Stimulated activated CD4-positive, alpha-beta T cell treated with anti-CD3 and anti-CD28 coated beads, Interleukin-2, amount 100 ng/mL, for 48 hours (primary cell): ENCODE measurements around the gene ANKRD55.
"Not testable (repeated sequence)": the region's sequence is repeated elsewhere in the genome, so short reads cannot be mapped to it uniquely, and the experiment has no call there.

Experiments
- DNase-seq, 2 donors: peaks; one replicate each; pipeline ENCODE4 v3.0.0-alpha.2; 2020

Gene ANKRD55

DNA sequence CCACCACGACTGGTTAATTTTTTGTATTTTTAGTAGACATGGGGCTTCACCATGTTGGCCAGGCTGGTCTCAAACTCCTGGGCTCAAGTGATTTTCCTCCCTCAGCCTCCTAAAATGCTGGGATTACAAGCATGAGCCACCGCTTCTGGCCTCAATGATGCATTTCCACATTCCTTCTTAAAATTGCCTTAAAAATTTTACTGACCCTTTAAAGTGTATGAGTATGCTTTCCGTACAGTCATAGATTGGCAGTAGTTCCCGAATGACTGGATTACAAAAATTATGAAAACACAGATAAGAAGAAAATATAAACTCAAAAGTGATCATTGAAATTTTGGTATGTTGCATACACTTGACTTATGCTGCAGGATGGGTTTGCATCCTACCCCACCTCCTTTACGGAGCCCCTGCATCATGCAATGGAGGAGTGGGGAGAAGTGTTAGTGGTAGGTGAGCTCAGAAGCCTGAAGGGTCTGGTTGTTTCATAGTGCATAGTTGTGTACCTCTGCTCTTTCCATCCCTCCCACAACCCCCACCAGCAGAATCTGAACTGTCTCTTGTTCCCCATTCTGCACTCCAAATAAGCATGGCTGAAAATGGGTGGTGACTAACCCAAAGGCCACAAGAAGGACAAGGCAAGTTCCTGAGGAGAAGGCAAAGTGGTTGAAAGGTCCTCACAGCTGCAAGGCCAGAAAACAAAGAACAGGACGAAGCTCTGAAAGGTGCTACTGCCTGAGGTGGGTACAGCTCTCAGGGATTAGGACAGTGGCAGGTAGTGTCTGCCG is 26.8 kb downstream of the ANKRD55 start:
- DNase-seq = no peak

DNA sequence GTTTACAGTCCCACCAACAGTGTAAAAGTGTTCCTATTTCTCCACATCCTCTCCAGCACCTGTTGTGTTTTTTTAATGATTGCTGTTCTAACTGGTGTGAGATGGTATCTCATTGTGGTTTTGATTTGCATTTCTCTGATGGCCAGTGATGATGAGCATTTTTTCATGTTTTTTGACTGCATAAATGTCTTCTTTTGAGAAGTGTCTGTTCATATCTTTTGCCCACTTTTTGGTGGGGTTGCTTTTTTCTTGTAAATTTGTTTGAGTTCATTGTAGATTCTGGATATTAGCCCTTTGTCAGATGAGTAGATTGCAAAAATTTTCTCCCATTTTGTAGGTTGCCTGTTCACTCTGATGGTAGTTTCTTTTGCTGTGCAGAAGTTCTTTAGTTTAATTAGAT is 29.2 kb downstream of the ANKRD55 start:
- DNase-seq = not testable (repeated sequence)

DNA sequence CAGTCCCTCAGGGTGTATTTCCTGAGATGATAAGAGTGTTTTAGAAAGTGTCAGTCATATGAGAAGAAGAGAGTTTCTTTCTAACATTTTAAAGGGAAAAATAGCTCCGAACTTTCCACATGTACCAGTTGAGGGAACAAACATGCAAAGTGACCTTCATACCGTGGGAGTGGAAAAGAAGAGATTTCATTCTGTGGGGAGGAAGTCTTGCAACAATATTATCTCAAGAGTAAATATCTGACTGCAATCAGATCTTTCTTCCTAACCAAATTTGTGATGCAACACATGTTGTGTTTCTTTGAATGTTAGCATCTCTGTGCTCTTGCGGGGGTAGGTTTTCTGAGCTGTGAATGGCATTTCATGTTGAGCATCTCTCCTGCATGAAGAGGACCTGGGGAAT is 30.6 kb downstream of the ANKRD55 start:
- DNase-seq = no peak

DNA sequence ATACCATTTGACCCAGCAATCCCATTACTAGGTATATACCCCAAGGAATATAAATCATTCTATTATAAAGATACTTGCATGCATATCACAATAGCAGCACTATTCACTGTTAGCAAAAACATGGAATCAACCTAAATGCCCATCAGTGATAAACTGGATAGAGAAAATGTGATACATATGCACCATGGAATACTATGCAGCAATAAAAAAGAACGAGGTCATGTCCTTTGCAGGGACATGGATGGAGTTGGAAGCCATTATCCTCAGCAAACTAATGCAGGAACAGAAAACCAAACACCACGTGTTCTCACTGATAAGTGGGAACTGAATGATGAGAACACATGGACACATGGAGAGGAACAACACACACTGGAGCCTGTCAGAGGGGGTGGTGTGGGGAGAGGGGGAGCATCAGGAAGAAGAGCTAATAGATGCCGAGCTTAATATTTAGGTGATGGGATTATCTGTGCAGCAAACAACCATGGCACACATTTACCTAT is 31.3 kb downstream of the ANKRD55 start:
- DNase-seq = not testable (repeated sequence)

DNA sequence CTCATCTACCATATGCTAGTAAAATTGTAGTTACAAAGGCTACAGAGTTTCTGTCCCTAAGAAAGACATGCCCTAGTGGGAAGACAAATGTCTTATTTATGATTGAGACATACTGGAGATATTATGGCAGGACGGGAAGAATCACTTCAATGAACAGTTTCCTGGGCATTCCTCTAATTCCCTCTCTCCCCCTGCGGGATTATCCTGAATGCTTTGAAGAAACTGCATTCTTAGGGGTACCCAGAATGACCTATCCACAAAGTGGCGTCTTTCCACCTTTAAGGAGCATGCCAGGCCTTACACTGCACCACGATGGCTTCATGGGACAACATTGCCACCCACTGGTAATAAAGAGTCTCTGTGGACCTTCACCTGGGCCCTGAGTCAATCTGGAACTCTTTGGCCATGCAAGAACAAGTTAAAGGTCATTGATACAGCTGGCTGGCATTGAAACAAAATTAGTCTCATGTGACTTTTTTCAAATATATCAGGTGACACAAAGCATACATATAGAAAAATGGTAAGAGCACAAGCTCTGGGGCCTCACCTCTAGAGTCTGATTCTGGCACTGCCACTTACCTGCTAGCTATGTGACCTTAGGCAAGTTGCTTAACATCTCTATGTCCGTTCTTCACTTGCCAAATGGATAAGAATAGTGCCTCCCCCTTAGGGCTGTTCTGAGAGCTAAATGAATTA is 32.0 kb downstream of the ANKRD55 start:
- DNase-seq = peak; percentile 34 to 39

DNA sequence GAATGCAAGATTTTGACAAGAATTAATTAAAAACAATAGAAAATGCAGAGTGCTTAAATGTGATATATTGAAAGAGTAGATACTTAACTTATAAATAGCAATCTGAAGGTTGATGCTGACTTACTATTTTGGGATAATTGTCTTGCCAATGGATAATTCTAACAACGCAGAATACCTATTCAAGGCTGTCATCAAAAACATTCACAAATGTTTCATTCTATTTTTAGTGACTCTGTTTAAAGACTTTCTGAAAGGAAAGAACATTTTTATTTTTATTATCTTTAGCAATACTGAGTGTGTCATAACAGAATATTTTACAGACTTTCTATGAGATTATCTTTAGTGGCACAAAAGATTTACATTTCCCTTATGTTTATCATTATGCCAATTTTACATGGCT is 38.1 kb downstream of the ANKRD55 start:
- DNase-seq = no peak

DNA sequence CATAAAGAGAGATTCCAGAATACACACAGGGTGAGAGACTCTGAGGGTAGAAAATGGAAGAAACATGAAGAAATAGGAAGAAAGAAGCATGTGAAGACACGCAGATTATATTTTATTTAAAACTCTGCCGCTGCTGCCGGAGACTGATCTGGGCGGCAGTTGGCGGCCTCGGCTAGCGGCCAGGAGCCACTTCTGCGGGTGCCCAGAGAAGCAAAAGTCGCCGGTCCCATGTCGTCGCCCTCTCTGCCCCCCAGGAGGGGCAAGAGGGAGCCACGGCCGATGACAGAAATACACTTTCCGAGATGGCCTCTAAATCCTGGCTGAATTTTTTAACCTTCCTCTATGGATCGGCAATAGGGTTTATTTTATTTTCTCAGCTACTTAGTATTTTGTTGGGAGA is 40.9 kb downstream of the ANKRD55 start:
- no peak for DNase-seq

DNA sequence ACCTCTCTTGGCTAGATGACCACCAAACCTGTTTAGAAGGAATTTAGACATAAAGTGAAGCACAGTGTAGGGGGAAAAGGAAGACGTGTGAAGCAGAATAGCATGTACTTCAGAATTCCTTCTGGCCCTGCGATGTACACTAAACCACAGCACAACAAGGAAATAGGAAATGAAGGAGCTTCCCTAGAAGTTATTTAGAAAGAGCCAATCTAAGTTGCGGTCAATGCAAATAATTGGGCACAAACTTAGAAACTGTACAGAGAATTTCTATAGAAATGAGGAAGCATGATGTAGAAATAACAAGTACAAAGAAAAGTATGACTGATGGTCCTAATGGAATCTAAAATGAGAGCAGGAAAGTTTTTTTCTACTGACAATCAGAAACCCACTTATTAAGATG is 41.5 kb downstream of the ANKRD55 start:
- DNase-seq = no peak

DNA sequence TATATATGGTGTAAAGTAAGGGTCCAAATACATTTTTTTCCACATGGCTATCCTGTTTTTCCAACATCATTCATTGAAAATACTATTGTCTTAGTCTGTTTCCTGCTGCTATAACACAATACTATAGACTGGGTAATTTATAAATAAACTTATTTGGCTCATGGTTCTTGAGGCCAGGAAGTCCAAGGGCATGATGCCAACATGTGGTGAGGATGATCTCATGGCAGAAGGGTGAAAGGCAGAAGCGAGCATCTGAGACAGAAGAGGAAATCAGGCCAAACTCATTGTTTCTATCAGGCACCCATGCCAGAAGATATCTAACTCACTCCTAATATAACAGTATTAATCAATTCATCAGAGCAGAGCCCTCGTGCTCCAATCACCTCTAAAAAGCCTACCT is 42.6 kb downstream of the ANKRD55 start:
- DNase-seq = no peak

DNA sequence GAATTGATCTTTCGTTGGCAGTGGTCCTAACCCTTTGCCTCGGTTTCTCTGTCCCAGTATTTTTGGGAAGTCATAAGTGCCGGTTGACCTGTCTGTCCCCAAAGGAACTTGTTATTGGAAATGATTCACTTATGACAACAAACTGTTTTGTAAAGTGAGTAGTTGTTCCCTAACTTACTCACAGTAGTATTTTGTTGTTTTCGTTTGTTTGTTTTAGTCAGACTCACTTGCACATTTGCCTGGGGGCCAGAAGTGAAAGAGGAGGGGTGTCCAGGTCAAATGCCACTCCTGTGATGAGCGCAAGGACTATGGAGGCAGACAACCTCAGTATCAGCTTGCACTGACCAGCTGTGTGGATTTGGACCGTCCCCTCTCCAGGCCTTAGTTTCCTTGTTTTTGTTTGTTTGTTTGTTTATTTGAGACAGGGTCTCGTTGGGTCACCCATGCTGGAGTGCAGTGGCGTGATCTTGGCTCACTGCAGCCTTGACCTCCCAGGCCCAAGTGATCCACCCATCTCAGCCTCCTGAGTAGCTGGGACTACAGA is 47.3 kb downstream of the ANKRD55 start:
- no peak for DNase-seq

DNA sequence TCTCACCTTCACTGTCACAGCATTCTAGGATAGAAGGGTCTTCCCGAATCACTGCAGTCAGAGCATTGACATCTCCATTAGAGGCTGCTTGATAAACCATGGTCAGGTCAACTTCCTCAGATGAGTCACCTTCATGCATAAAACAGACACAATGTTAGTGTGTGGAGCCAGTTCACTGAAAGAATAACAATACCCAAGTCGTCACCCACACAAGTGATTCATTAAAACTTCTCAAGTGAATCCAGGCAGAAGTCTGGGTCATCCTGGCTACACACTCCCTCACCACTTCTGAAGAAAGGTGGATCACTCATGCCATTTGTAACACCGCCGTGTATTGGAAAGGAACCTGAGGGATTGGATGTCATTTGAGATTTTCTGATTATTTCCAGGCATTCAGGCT is 49.6 kb downstream of the ANKRD55 start:
- DNase-seq = no peak

DNA sequence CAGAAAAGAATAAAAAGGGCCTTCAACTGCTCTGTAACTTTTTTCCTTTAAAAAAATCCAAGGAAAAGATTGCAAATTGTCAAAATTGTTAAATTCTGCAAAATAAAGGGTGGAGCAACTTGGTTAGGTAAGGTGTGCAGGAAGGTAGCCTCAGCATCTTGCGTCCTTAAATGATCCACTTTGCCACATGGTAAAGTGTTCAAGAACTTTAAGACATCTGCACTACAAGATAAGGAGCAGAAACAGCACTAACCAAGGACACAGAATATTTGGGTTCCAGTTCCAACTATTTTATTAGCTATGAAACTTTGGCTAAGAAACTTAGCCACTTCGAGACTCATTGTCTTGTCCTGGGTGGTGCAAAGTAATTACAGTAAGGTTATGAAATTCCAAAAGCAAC is 53.7 kb downstream of the ANKRD55 start:
- no peak for DNase-seq

DNA sequence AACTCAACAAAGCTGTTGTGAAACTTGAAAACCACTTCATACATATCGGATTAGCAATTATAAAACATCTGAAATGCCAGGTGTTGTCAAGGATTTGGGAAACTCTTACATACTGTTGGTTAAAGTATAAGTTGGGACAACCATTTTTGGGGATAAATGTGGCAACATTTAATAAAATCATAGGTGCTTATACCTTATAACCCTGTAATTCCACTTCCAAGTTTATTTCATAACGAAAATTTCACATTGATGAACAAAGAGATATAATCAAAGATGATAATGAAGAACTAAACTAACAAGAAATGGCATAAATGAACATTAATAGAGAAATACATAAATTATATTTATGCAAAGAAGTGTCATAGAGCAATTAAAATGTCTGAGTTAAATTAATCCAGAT is 54.3 kb downstream of the ANKRD55 start:
- DNase-seq = no peak

DNA sequence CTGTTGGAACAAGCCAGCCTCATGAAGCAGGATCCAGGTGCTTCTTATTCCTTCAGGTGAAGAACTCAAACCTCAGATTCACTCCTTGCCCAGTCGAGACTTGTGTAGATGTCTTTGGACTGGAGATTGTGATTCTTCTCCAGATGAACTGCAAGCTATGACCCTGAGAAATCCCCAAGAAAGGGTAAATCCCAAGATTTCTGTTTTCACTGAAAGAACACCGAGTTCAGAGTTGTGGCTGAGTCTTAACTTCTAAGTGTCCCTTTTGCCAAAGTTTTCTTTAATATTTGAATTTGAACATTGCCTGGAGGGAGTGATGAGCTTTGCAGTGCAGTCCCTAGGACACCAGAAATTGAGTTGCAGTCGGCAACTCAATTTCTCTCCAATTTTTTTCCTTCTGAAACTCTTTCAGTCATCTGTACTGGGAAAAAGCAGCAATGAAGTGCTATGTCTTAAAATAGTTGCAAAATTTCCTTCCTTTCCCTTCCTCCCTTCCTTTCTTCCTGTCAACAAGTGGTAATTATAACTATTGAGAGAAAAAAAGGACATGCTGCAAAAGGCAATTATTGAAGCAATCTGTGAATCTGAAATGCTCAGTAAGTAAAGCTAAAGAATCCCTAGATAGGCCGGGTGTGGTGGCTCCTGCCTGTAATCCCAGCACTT is 56.1 kb downstream of the ANKRD55 start:
- no peak for DNase-seq

DNA sequence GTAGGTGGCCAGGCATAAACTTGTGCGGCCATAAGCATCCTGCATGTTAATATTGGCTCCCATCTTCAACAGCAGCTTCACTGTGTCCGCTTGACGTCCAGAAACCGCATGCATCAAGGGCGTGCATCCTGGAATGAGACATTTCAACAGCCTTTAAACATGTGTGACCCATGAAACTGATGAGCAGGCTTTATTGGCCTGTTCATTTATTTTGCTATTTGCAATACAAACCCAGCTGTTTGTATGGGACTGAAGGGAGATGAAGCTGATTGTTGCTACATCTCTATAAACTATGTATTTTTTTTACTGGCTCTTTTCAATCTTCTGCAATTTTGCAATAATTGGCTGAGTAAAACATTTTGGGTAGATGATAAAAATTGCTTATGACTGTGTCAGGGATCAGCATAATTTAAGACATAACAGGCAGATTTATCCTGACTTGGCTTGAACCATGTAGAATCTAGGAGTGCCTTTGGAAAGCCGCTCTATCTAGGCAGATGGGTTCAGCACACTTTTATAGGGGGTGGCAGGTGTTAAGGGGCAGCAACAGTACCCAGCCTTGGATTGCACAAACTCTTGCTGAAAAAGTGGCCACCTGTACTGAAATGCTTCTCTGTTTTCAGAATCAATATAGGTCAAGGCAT is 56.9 kb downstream of the ANKRD55 start:
- no peak for DNase-seq

DNA sequence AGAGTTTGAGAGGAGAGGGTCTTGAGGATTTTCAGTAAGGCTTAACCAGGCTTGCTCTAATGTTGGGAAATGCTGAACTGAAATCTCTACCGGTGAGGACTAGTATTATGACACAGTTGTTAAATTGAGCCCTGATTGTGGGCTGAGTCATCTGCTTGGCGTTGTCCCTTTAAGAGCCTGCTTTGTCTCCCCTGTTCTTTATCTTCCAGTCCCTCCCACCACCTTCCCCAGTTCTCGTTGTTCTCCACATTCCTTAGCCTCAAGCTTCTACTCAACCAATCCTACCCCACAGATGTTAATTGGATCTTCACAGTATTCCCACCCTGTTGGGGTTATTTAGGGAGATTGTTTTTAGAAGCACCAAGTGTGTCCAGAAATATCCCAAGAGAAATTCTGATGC is 57.6 kb downstream of the ANKRD55 start:
- DNase-seq = no peak

DNA sequence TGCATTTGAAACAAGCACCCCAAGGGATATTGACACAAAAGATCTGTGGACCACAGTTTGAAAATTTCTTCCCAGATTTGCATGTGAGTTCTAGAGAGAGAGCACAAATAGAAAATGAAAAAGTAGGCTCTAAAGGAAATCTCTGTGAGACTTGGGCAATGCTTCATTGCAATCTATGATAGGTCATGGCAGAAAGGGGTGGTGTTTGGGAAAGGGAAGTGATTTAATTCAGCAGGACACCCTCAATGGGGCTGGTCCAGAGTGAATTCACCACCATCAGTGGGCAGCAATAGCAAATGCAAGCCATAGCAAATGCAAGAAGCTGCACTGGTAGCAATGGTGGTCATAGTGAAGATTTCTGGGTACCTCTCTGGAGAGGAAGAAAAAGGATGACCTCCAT is 58.1 kb downstream of the ANKRD55 start:
- no peak for DNase-seq

DNA sequence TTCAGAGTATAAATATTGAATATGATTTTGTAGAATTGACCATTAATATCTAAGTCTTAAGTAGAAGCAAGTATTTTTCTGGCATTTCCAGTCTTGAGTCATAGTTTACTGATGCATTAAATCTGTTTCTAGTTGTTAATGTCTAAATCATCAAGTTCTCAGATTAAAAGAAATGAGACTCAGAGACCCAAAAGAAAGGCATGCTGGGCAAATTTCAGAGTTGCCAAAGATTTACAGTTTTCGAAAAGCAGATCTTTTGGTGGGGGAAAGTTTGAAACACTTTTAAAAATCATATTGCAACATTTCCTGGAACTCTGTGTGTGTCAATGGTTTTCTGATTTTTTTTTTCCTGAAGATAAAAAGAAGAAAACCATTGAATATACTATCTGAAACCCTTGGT is 60.9 kb downstream of the ANKRD55 start:
- DNase-seq = no peak

DNA sequence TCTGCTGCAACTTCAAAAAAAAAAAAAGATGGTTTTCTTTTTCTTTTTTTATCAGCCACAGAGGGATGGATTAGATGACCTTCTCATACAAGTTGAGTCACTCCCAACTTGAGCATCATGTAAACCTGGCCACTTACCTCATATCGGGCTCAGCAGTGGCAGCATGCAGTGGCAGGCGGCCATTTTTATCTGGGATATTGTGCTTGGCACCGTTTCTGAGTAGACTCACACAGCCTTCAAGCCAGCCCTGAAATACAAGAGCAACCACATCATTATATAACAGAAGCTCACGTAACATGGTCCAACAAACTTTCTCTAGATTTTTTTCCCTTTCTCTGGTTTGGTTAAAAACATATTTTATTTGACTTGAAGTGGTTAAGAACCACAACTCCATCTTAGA is 62.6 kb downstream of the ANKRD55 start:
- DNase-seq = no peak

DNA sequence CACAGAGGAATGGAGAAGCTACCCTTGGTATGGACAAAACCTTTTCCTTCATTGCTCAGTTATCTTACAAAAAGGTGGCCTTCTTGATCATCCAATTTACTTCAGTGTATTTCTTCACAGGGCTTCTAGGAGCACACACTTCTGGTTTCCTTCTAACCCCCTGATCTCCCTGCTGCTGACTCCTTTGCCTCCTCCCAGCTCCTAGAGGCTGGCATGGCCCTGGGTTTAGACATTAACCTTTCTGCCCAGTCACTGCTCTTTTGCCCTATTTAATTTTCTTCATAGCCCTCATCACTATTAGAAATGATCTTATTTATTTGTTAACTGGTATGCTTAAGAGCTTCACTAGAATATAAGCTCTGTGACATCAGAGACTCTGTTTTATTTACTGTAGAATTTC is 63.2 kb downstream of the ANKRD55 start:
- DNase-seq = no peak

DNA sequence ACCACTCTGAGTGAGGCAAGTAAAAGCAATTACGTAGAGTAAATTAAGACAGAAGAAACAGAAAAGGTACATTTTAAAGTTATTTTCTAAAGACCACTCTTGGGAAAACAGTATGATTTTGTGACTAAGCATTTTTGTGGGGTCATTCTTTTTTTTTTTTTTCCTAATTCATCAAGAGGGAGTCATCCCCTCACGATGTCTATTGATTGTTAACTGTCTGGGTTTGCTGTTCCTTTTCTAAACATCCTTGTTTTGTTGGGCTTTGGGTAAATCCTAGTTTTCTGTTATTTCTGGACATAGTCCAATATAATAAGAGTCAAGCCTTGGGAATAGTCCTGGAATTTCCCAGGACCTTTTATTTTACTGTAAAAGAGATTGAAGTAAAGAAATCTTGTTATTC is 63.8 kb downstream of the ANKRD55 start:
- no peak for DNase-seq

DNA sequence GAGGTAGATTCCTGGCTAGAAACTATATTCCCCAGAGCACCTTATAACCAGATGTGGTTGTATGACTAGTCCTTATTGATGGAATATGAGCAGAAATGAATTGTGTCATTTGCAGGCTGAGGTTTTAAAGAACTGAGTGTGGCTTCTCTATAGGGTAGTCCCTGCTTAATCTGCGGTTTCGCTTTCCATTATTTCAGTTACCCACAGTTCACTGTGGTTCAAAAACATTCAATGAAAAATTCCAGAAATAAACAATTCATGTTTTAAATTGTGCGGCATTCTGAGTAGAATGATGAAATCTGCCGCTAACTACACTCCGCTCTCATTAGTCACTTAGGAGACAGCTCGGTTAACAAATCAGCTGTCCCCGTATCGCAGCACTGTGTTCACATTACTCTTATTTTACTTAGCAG is 65.1 kb downstream of the ANKRD55 start:
- DNase-seq = no peak

DNA sequence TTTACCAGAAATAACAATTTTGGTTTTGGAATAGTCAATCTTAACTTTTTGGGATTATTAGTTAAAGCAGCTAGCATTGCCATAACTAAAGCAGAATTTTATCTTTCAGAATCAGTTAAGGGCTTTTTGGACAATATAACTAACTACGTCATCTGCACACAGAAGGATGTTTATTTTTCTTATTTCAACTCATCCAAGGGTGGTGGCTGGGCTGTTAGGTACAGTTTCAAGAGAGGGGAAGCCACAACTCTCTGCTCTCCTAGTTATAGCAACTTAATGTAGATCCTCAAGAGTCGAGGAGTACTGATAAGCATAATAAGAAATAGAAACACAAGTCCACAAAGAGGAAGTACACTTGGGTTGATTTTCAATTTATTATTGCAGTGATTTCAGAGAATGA is 65.6 kb downstream of the ANKRD55 start:
- DNase-seq = no peak
